Endothelial cell (in vitro differentiated cells): ENCODE results near the gene PIAS4. TPM values are rescaled to one million over a fixed set of nuclear protein-coding genes. Genes with fewer than 3 reads are reported as not detected.
A peak's percentile ranks its signal among the peaks of the same experiment; 100 is the strongest.
"Not testable (repeated sequence)": the region's sequence is repeated elsewhere in the genome, so short reads cannot be mapped to it uniquely, and the experiment has no call there.

Experiments used
- DNase-seq: peaks from one replicate; pipeline ENCODE4 v3.0.0; 2021; ENCODE audit warnings: low spot score
- H3K27ac Mint-ChIP-seq: one replicate; pipeline ENCODE4 v1.8.0; 2021; ENCODE audit warnings: mixed read lengths, inconsistent platforms; ENCODE audit not compliant: unreplicated experiment
- H3K27me3 Mint-ChIP-seq: one replicate; pipeline ENCODE4 v1.8.0; 2021; ENCODE audit warnings: mild to moderate bottlenecking, moderate library complexity, mixed read lengths, inconsistent platforms; ENCODE audit not compliant: unreplicated experiment
- H3K36me3 Mint-ChIP-seq: one replicate; pipeline ENCODE4 v1.8.0; 2021; ENCODE audit warnings: mild to moderate bottlenecking, low read depth, mixed read lengths, inconsistent platforms; ENCODE audit not compliant: unreplicated experiment
- H3K4me1 Mint-ChIP-seq: one replicate; pipeline ENCODE4 v1.8.0; 2021; ENCODE audit warnings: mild to moderate bottlenecking, mixed read lengths, inconsistent platforms; ENCODE audit not compliant: unreplicated experiment
- H3K4me3 Mint-ChIP-seq: one replicate; pipeline ENCODE4 v1.8.0; 2021; ENCODE audit warnings: mild to moderate bottlenecking, mixed read lengths, inconsistent platforms; ENCODE audit not compliant: unreplicated experiment
- H3K9me3 Mint-ChIP-seq: one replicate; pipeline ENCODE4 v1.8.0; 2021; ENCODE audit warnings: mixed read lengths, inconsistent platforms; ENCODE audit not compliant: unreplicated experiment
- total RNA-seq: library from RNA; stranded (reverse); fragmentation: NEBNext Ultra II Directional; extraction: Animal tissue kit (Norgen Biotek cat#: 25700); gene quantifications from one replicate; pipeline ENCODE4 v1.2.1, GENCODE V29; 2021; ENCODE audit not compliant: unreplicated experiment
- TF ChIP-seq, protein P1 (sequence below): fragments of 200-600 bp; sonication (generic); IDR thresholded peaks from one replicate; pipeline ENCODE4 v1.5.0; 2021; ENCODE audit warnings: antibody characterized with exemption; ENCODE audit not compliant: unreplicated experiment

PIAS4 gene
- total RNA-seq, 1 donor from 2014 or later = 41.2 TPM

DNA sequence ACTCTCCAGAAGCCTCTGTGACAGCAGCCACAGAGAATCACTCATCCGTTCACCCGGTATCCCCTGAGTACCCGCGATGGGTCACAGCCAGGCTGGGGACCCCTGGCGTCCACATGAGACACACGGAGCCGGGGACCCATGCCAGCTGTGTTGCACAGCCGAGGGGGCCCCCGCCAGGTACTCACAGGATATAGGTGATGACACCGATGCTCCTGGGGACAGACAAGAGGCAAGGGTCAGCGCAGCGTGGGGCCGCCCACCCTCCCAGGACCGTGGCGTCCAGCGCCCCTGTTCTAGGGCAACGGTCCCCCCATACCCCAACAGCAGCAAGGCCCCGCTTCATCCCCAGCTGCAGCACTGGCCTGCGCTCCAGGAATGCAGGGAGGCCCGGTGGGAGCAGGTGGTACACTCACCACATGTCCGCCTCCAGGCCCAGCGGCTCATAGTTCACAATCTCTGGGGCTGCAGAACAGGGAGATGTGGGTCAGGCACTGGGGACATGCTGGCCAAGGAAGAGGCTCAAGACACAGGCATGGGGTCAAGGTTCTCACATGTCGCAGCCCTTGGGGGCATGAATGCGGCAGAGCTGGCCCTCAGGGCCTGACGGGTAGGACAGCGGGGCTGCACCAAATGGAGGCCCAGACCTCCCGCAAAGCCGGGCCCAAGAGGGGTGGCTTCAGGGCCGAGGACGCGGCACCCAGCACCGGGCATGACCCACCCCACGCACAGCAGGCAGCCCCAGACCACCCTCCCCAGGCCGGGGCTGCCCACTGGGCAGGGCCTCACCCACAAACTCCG is 43.9 kb upstream of the PIAS4 start:
- Mint-ChIP-seq H3K27me3 (peaks cover 11% of the 10 kb centered on the region), H3K36me3 (peaks cover 28% of the 10 kb centered on the region), H3K4me3 (no peak overlapping the region), H3K9me3 (no peaks in the 10 kb centered on the region), H3K27ac (no peak overlapping the region), H3K4me1 (peaks cover 18% of the 10 kb centered on the region)
- TF ChIP-seq, protein P1, sequence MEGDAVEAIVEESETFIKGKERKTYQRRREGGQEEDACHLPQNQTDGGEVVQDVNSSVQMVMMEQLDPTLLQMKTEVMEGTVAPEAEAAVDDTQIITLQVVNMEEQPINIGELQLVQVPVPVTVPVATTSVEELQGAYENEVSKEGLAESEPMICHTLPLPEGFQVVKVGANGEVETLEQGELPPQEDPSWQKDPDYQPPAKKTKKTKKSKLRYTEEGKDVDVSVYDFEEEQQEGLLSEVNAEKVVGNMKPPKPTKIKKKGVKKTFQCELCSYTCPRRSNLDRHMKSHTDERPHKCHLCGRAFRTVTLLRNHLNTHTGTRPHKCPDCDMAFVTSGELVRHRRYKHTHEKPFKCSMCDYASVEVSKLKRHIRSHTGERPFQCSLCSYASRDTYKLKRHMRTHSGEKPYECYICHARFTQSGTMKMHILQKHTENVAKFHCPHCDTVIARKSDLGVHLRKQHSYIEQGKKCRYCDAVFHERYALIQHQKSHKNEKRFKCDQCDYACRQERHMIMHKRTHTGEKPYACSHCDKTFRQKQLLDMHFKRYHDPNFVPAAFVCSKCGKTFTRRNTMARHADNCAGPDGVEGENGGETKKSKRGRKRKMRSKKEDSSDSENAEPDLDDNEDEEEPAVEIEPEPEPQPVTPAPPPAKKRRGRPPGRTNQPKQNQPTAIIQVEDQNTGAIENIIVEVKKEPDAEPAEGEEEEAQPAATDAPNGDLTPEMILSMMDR = no peak
- DNase-seq = no peak

- H3K27me3 Mint-ChIP-seq = peaks cover 14% of the 10 kb centered on the region
- no peaks in the 10 kb centered on the region for H3K9me3 Mint-ChIP-seq
- H3K36me3 Mint-ChIP-seq = peaks cover 36% of the 10 kb centered on the region
- peak overlapping the region; percentile 42 for H3K27ac Mint-ChIP-seq
- peaks cover 21% of the 10 kb centered on the region for H3K4me1 Mint-ChIP-seq
- TF ChIP-seq, protein P1 = no peak
- no peak for DNase-seq
- no peak overlapping the region for H3K4me3 Mint-ChIP-seq
Observed at GRCh38 chr19:3964256-3965194, 43.0 kb upstream of the PIAS4 start.

GRCh38 chr19:3966051-3967017 is 41.2 kb upstream of the PIAS4 start:
- TF ChIP-seq, protein P1 = no peak
- peaks cover 30% of the 10 kb centered on the region for H3K4me1 Mint-ChIP-seq
- H3K27me3 Mint-ChIP-seq = peaks cover 22% of the 10 kb centered on the region
- no peak for DNase-seq
- no peaks in the 10 kb centered on the region for H3K9me3 Mint-ChIP-seq
- peak overlapping the region; percentile 78 for H3K4me3 Mint-ChIP-seq
- peaks cover 39% of the 10 kb centered on the region for H3K36me3 Mint-ChIP-seq
- H3K27ac Mint-ChIP-seq = peak overlapping the region; percentile 93

GRCh38 chr19:3967983-3968382 is 39.6 kb upstream of the PIAS4 start:
- H3K9me3 Mint-ChIP-seq, DNase-seq: not testable (repeated sequence)
- Mint-ChIP-seq H3K4me3 (peak overlapping the region; percentile 97), H3K4me1 (peaks cover 30% of the 10 kb centered on the region), H3K27me3 (peaks cover 20% of the 10 kb centered on the region), H3K27ac (peak overlapping the region; percentile 98), H3K36me3 (peaks cover 36% of the 10 kb centered on the region)
